NCI-H2107 treated with DMSO at 0.1 percent for 48 hours (cell line): Measurements from ENCODE around the gene SSBP2.

Source experiments
- DNase-seq: peaks from one replicate; lab custom pipeline; 2025; ENCODE audit not compliant: unreplicated experiment; lab: John Stamatoyannopoulos, UW

The SSBP2 gene

GRCh38 chr5:81767938-81768337, 17.0 kb upstream of the SSBP2 start:
- no peak for DNase-seq

GRCh38 chr5:81767097-81767496, 16.2 kb upstream of the SSBP2 start:
- DNase-seq = no peak

- no peak for DNase-seq
These were observed 15.7 kb upstream of the SSBP2 start for GRCh38 chr5:81766611-81767010.

- no peak for DNase-seq
These were observed 12.5 kb upstream of the SSBP2 start for GRCh38 chr5:81763294-81763928.

GRCh38 chr5:81762853-81763252, 12.0 kb upstream of the SSBP2 start:
- DNase-seq = no peak

- DNase-seq = no peak
These were observed 11.5 kb upstream of the SSBP2 start for GRCh38 chr5:81762401-81762800.

GRCh38 chr5:81761970-81762369, 11.1 kb upstream of the SSBP2 start:
- DNase-seq = no peak

- no peak for DNase-seq
These were observed 10.4 kb upstream of the SSBP2 start for GRCh38 chr5:81761270-81761669.

- DNase-seq = no peak
These were observed 9.6 kb upstream of the SSBP2 start for GRCh38 chr5:81760521-81760920.

- DNase-seq = no peak
These were observed 8.7 kb upstream of the SSBP2 start for GRCh38 chr5:81759632-81760005.

GRCh38 chr5:81757404-81757803, 6.5 kb upstream of the SSBP2 start:
- DNase-seq = no peak

- no peak for DNase-seq
These were observed 5.1 kb upstream of the SSBP2 start for GRCh38 chr5:81756016-81756415.

- DNase-seq = no peak
These were observed 4.4 kb upstream of the SSBP2 start for GRCh38 chr5:81755320-81755719.

GRCh38 chr5:81754621-81755020, 3.7 kb upstream of the SSBP2 start:
- DNase-seq = no peak

GRCh38 chr5:81753429-81753828, 2.5 kb upstream of the SSBP2 start:
- no peak for DNase-seq

GRCh38 chr5:81752644-81752963, 1.7 kb upstream of the SSBP2 start:
- no peak for DNase-seq

- no peak for DNase-seq
These were observed 1.1 kb upstream of the SSBP2 start for GRCh38 chr5:81751836-81752643.

- no peak for DNase-seq
These were observed 439 bp downstream of the SSBP2 start for GRCh38 chr5:81750308-81751008.

GRCh38 chr5:81749561-81750307, 1.2 kb downstream of the SSBP2 start:
- no peak for DNase-seq

- peak; percentile 6 for DNase-seq
These were observed 1.7 kb downstream of the SSBP2 start for GRCh38 chr5:81749192-81749560.

- DNase-seq = peak; percentile 4
These were observed 2.3 kb downstream of the SSBP2 start for GRCh38 chr5:81748556-81748955.

- DNase-seq = no peak
These were observed 3.9 kb downstream of the SSBP2 start for GRCh38 chr5:81747030-81747429.
